Right cardiac atrium (tissue), 5 donors: Measurements from ENCODE around the gene MND1. TPM values are rescaled to one million over a fixed set of nuclear protein-coding genes. Genes with fewer than 3 reads are reported as not detected.

Experiments
- ATAC-seq, 2 donors: fragments of 200-7000 bp; cut with Tn5 transposase; one replicate each; pipeline versions ENCODE4 v1.8.0 to v1.9.1; 2020; ENCODE audit warnings: moderate library complexity in 2 of 2, mild to moderate bottlenecking in 1 of 2
- DNase-seq, 3 donors: peaks; one replicate each; pipeline ENCODE4 v3.0.0-alpha.2; 2020
- H3K27ac ChIP-seq: one replicate; pipeline ENCODE4 v1.5.1; 2013; ENCODE audit warnings: mild to moderate bottlenecking, low read length, control low read depth, moderate library complexity
- H3K27me3 ChIP-seq: one replicate; pipeline ENCODE4 v1.6.1; 2013; ENCODE audit not compliant: control insufficient read depth, insufficient read depth
- H3K4me1 ChIP-seq: one replicate; pipeline ENCODE4 v1.6.1; 2013; ENCODE audit warnings: low read length; ENCODE audit not compliant: control insufficient read depth, insufficient read depth
- H3K4me3 ChIP-seq: one replicate; pipeline ENCODE4 v1.5.1; 2013; ENCODE audit warnings: low read length, control low read depth
- H3K9me3 ChIP-seq: one replicate; pipeline ENCODE4 v1.6.1; 2013; ENCODE audit warnings: low read length; ENCODE audit not compliant: control insufficient read depth
- WGBS: extraction: QIAGEN DNeasy Blood & Tissue Kit; methylation state at CpG from one replicate; pipeline ENCODE4 v1.1.7; 2013; 5-methylcytosine and 5-hydroxymethylcytosine counted together
- intact Hi-C, 4 donors: fragments of 100-400 bp; cut with DNase I; formaldehyde crosslinking; loops; one replicate each; pipeline versions ENCODE4 v1.11.0 to v1.14.0; 2022 to 2023
- polyA plus RNA-seq: library from polyadenylated mRNA; stranded (reverse); fragments of 200-250 nt; gene quantifications from one replicate; pipeline ENCODE4 v1.2.3, GENCODE V29; 2013
- total RNA-seq, 4 donors: library from RNA; stranded (reverse); fragmentation: NEBNext Ultra II Directional; extraction: Animal tissue kit (Norgen Biotek cat#: 25700); gene quantifications; one replicate each; pipeline ENCODE4 v1.2.1, GENCODE V29; 2021
- donor health status: healthy with polysubstance abuse.
- donor health status: DM: no; HTN: yes; CAD: no.
- donor health status: DM: no; HTN: no; CAD: no.
- donor health status: DM: no; HTN: yes; CAD: no; lungs with severe emphysema.
- donor health status: DM: yes; HTN: yes; CAD: no.

Gene MND1
- total and polyA plus RNA-seq, 5 donors = 0.20 to 0.54 (median 0.41) TPM; not detected in 2

GRCh38 chr4:153347117-153347516 lies 2.6 kb downstream of the MND1 start:
- no peaks in the 10 kb centered on the region for H3K9me3 ChIP-seq
- no peak for DNase-seq
- H3K27ac ChIP-seq = no peak overlapping the region
- H3K4me1 ChIP-seq = no peaks in the 10 kb centered on the region
- intact Hi-C loops = loop anchor here (5.0 to 10.0 kb wide), 5 partner anchors 88 to 408 kb away; partner anchors contain the start of gene TMEM131L (in 1 of the 4)
- H3K4me3 ChIP-seq = no peak overlapping the region
- ATAC-seq = no peak
- no peaks in the 10 kb centered on the region for H3K27me3 ChIP-seq

DNA sequence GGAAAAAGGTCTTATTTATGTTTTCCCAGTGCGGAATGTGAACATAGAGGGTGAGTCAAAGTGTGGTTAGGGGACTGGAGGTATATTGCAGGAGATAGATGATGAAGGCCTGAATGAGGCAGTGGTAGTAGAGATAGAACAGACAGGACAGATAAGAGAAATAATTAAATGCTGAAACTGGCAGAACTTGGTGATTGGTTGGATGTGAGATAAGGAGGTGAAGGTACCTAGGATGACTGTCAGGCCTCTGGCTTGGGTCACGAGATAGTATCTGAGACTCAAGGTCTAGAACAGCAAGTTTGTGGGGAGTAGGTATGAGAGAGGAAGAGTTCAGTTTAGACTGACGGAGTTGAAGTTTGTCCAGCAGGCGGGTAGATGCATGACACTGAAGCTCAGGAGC lies 3.5 kb downstream of the MND1 start:
- Histone ChIP-seq H3K4me1 (no peaks in the 10 kb centered on the region), H3K27me3 (no peaks in the 10 kb centered on the region), H3K9me3 (no peaks in the 10 kb centered on the region), H3K27ac (no peak overlapping the region), H3K4me3 (no peak overlapping the region)
- DNase-seq (no peak), ATAC-seq (no peak)
- intact Hi-C loops = loop anchor here (5.0 to 10.0 kb wide), 5 partner anchors 87 to 407 kb away; partner anchors contain the start of gene TMEM131L (in 1 of the 4)
- WGBS = 98% methylated on average over 4 of the region's 4 CpGs

- 68% methylated on average over 1 of the region's 1 CpG for WGBS
- no peak overlapping the region for H3K27ac ChIP-seq
- no peak for ATAC-seq
Observed at GRCh38 chr4:153349206-153349805, 4.8 kb downstream of the MND1 start.

GRCh38 chr4:153362184-153362583 lies 17.7 kb downstream of the MND1 start:
- H3K27ac ChIP-seq = no peak overlapping the region
- no peak overlapping the region for H3K4me3 ChIP-seq
- WGBS = 57% methylated on average over 3 of the region's 3 CpGs
- no peak for ATAC-seq
- H3K4me1 ChIP-seq = no peaks in the 10 kb centered on the region
- DNase-seq = no peak
- no peaks in the 10 kb centered on the region for H3K27me3 ChIP-seq
- H3K9me3 ChIP-seq = no peaks in the 10 kb centered on the region
- intact Hi-C loops = no loop called here

More at GRCh38 chr4:153349206-153349805, 4.8 kb downstream of the MND1 start:
- no peak overlapping the region for H3K4me3 ChIP-seq
- no peaks in the 10 kb centered on the region for H3K27me3 ChIP-seq
- intact Hi-C loops = loop anchor here (5.0 to 10.0 kb wide), 5 partner anchors 85 to 405 kb away; partner anchors contain the start of gene TMEM131L (in 1 of the 4)
- H3K9me3 ChIP-seq = no peaks in the 10 kb centered on the region
- no peak for DNase-seq
- H3K4me1 ChIP-seq = no peaks in the 10 kb centered on the region

DNA sequence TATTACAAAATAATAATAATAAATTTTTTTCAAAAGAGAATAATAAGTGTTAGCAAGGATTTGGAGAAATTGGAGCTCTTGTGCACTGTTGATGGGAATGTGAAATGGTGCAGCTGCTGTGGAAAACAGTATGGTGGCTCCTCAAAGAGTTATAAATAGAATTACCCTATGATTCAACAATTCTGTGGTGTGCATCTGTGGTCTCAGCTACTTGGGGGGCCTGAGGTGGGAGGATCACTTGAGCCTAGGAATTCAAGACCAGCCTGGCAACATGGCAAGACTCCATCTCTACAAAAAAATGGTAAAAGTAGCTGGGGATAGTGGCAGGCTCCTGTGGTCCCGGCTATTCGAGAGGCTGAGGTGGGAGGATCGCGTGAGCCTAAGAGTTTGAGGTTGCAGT lies 19.6 kb downstream of the MND1 start:
- no peak for DNase-seq
- H3K9me3 ChIP-seq = no peaks in the 10 kb centered on the region
- no peaks in the 10 kb centered on the region for H3K4me1 ChIP-seq
- H3K27me3 ChIP-seq = no peaks in the 10 kb centered on the region
- 99% methylated on average over 4 of the region's 4 CpGs for WGBS
- H3K4me3 ChIP-seq = no peak overlapping the region
- no peak overlapping the region for H3K27ac ChIP-seq
- no peak for ATAC-seq
- intact Hi-C loops = no loop called here

DNA sequence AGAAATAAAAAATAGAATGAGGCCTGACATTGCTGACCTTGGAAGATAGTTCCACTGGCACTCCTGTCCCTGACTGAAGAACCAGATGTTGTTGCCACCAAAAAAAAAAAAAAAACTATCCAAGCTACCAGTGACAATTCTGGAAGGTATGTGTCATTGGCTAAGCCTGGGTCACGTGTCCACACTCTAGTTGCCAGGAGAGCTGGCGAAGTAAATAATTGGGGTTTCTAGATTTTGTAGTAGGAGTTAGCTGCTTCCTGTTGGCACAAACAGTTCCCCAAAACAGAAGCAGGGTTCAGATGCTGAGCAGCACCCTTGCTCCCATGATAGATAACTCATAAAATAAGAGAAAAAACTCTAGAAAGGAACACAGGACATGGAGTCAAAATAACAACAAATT lies 20.5 kb downstream of the MND1 start:
- intact Hi-C loops = no loop called here

GRCh38 chr4:153366486-153366885 lies 22.0 kb downstream of the MND1 start:
- no peaks in the 10 kb centered on the region for H3K4me1 ChIP-seq
- H3K27me3 ChIP-seq = no peaks in the 10 kb centered on the region
- no peaks in the 10 kb centered on the region for H3K9me3 ChIP-seq
- intact Hi-C loops = no loop called here
- H3K4me3 ChIP-seq = no peak overlapping the region
- DNase-seq (no peak), ATAC-seq (no peak)
- H3K27ac ChIP-seq = no peak overlapping the region
- 92% methylated on average over 1 of the region's 1 CpG for whole genome bisulfite sequencing

More for the DNA sequence above, 20.5 kb downstream of the MND1 start:
- Histone ChIP-seq H3K27ac (no peak overlapping the region), H3K4me3 (no peak overlapping the region), H3K27me3 (no peaks in the 10 kb centered on the region), H3K9me3 (no peaks in the 10 kb centered on the region), H3K4me1 (no peaks in the 10 kb centered on the region)
- WGBS = 96% methylated on average over 2 of the region's 2 CpGs
- DNase-seq (no peak), ATAC-seq (no peak)

DNA sequence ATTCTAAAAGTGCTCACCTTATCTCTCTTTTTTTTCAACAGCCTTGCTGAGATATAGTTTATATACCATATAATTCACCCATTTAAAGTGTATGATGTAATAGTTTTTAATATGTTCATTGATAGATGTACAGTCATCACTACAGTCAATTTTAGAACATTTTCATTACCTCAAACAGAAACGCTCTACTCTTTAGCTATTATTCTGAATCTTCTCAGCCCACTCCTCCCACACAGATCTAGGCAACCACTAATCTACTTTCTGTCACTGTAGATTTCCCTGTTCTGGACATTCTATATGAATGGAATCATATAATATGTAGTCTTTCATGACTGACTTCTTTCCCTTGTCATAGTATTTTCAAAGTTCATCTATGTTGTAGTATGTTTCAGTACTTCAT lies 22.6 kb downstream of the MND1 start:
- no peaks in the 10 kb centered on the region for H3K4me1 ChIP-seq
- H3K27ac ChIP-seq = no peak overlapping the region
- no peak overlapping the region for H3K4me3 ChIP-seq

GRCh38 chr4:153369021-153369420 lies 24.5 kb downstream of the MND1 start:
- 78% methylated on average over 1 of the region's 1 CpG for WGBS
- Histone ChIP-seq H3K4me3 (no peak overlapping the region), H3K27me3 (no peaks in the 10 kb centered on the region), H3K27ac (no peak overlapping the region), H3K9me3 (no peaks in the 10 kb centered on the region), H3K4me1 (no peaks in the 10 kb centered on the region)
- ATAC-seq (no peak), DNase-seq (no peak)
- intact Hi-C loops = no loop called here

More for the DNA sequence above, 22.6 kb downstream of the MND1 start:
- H3K27me3 ChIP-seq = no peaks in the 10 kb centered on the region
- H3K9me3 ChIP-seq = no peaks in the 10 kb centered on the region
- intact Hi-C loops = no loop called here
- ATAC-seq (no peak), DNase-seq (no peak)
- 89% methylated on average over 1 of the region's 1 CpG for WGBS

DNA sequence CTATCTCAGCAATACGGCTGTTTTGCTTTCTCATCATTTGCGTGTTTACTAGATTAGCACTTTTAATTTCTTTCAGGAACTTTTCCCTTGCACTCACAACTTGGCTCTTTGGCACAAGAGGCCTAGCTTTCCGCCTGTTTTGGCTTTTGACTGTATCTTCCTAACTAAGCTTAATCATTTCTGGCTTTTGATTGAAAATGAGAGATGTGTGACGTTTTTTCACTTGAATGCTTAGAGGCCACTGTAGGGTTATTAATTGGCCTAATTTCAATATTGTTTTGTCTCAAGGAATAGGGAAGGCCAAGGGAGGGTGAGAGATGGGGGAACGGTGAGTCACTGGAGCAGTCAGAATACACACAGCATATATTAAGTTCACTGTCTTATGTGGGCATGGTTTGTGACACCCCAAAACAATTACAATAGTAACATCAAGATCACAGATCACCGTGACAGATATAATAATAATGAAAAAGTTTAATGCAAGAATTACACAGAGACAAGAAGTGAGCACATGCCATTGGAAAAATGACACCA lies 27.3 kb downstream of the MND1 start:
- H3K4me3 ChIP-seq = no peak overlapping the region
- 75% methylated on average over 6 of the region's 6 CpGs for WGBS
- no peak for ATAC-seq
- no peak overlapping the region for H3K27ac ChIP-seq
- no peak for DNase-seq
- H3K9me3 ChIP-seq = no peaks in the 10 kb centered on the region
- no peaks in the 10 kb centered on the region for H3K27me3 ChIP-seq
- no peaks in the 10 kb centered on the region for H3K4me1 ChIP-seq
- intact Hi-C loops = no loop called here

- Histone ChIP-seq H3K4me3 (no peak overlapping the region), H3K4me1 (no peaks in the 10 kb centered on the region), H3K27ac (no peak overlapping the region), H3K27me3 (no peaks in the 10 kb centered on the region), H3K9me3 (no peaks in the 10 kb centered on the region)
- DNase-seq (no peak), ATAC-seq (no peak)
- intact Hi-C loops = no loop called here
- 79% methylated on average over 1 of the region's 1 CpG for WGBS
Observed at GRCh38 chr4:153372967-153373562, 28.6 kb downstream of the MND1 start.
